Activated T-cell treated with anti-CD3 and anti-CD28 coated beads, Interleukin-2, amount 50 U/mL, for 72 hours (primary cell): Measurements from ENCODE around the gene GIPC3. TPM values are rescaled to one million over a fixed set of nuclear protein-coding genes. Genes with fewer than 3 reads are reported as not detected.
"Not testable (repeated sequence)": the region's sequence is repeated elsewhere in the genome, so short reads cannot be mapped to it uniquely, and the experiment has no call there.

Experiments
- ATAC-seq, 2 donors: fragments of 150-1000 bp; cut with Tn5 transposase; replicated peaks in 1 of 2; 2 replicates each; pipeline ENCODE4 v1.10.0; 2021; ENCODE audit warnings: moderate library complexity in 2 of 2, mild to moderate bottlenecking in 1 of 2
- DNase-seq, 2 donors: peaks; one replicate each; pipeline ENCODE4 v3.0.0; 2021 to 2022; ENCODE audit warnings: mixed read lengths in 1 of 2
- H3K27ac Mint-ChIP-seq: one replicate; pipeline ENCODE4 v1.8.0; 2022; ENCODE audit warnings: mild to moderate bottlenecking, moderate library complexity, mixed read lengths
- H3K27me3 Mint-ChIP-seq: one replicate; pipeline ENCODE4 v1.8.0; 2022; ENCODE audit warnings: low read depth, mixed read lengths
- H3K36me3 Mint-ChIP-seq, 2 donors: one replicate each; pipeline ENCODE4 v1.8.0; 2022; ENCODE audit warnings: mixed read lengths in 2 of 2, mild to moderate bottlenecking in 1 of 2; ENCODE audit not compliant: insufficient read depth in 2 of 2
- H3K4me1 Mint-ChIP-seq: one replicate; pipeline ENCODE4 v1.8.0; 2022; ENCODE audit warnings: low read depth, mixed read lengths
- H3K4me3 Mint-ChIP-seq, 2 donors: one replicate each; pipeline ENCODE4 v1.8.0; 2022; ENCODE audit warnings: mild to moderate bottlenecking in 2 of 2, mixed read lengths in 2 of 2, moderate library complexity in 2 of 2
- H3K9me3 Mint-ChIP-seq, 2 donors: one replicate each; pipeline ENCODE4 v1.8.0; 2022; ENCODE audit warnings: mixed read lengths in 2 of 2
- total RNA-seq, 2 donors: library from RNA; stranded (reverse); gene quantifications; one replicate each; pipeline ENCODE4 v1.2.3, GENCODE V29; 2022

The GIPC3 gene
- total RNA-seq, 2 donors from 2014 or later: 0.65 to 1.1 TPM

DNA sequence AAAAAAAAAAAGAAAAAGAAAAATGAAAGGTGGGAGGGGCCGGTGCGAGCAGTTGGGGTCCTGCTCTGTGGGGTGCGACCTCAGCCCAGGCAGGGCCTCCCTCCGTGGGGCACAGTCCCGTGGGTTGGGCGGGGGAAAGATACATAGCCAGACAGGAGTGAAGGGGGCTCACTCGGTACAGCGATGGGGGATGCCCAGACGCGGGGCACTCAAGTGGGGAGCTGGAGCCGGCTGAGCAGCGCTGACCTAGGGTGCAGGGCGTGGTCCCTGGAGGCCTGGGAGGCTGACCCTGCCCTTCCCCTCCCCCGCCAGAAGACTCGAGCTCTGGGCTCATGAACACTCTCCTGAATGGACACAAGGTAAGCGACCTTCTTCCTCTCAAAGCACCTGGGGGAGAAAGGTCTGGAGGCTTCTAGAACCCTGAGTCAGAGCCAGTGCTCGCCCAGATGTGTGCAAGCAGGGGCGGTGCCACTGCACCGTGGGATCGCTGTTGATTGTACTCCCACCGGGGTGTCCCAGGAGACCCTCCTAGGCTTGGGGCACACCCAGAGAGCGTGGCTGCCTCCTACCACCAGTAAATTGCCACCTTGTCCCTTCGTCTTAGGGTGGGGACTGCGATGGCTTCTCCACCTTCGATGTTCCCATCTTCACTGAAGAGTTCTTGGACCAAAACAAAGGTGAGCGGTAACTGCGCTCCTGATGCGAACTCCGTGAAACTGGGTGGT, 9.2 kb upstream of the GIPC3 start:
- DNase-seq (no peak), ATAC-seq (no peak)
- Mint-ChIP-seq H3K4me3 (no peak overlapping the region), H3K27me3 (no peaks in the 10 kb centered on the region), H3K9me3 (no peaks in the 10 kb centered on the region), H3K27ac (no peak overlapping the region), H3K36me3 (peaks cover 2 to 4% of the 10 kb centered on the region in 2 donors), H3K4me1 (peaks cover 16% of the 10 kb centered on the region)

DNA sequence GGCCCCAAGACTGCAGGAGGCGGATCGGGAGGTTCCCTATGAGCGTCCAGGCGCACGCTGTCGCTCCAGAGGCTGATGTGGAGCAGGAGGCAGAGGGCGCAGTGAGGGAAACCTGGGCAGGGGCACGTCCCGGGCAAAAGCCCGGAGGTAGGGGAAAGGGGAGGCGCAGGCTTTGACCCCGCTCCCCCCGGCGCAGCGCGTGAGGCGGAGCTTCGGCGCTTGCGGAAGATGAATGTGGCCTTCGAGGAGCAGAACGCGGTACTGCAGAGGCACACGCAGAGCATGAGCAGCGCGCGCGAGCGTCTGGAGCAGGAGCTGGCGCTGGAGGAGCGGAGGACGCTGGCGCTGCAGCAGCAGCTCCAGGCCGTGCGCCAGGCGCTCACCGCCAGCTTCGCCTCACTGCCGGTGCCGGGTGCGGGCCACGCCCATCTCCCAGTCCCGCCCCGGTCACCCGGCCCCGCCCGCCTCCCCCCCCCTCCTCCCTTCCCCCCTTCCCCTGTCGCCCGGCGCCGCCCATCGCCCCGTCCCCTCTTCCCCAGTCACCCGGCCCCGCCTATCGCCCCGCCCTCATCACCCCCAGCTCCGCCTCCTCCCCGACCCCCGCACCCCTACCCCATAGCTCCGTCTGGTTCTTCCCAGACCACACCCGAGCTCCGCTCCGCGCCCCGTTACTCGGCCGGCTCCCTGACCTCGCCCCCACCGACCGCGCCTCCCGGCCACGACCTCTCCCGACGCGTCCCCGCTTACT, 8.4 kb upstream of the GIPC3 start:
- ATAC-seq: no peak
- Mint-ChIP-seq H3K4me3 (no peak overlapping the region), H3K36me3 (peaks cover 2 to 4% of the 10 kb centered on the region in 2 donors), H3K27me3 (no peaks in the 10 kb centered on the region), H3K4me1 (peaks cover 10% of the 10 kb centered on the region), H3K9me3 (no peaks in the 10 kb centered on the region), H3K27ac (no peak overlapping the region)
- DNase-seq: no peak

DNA sequence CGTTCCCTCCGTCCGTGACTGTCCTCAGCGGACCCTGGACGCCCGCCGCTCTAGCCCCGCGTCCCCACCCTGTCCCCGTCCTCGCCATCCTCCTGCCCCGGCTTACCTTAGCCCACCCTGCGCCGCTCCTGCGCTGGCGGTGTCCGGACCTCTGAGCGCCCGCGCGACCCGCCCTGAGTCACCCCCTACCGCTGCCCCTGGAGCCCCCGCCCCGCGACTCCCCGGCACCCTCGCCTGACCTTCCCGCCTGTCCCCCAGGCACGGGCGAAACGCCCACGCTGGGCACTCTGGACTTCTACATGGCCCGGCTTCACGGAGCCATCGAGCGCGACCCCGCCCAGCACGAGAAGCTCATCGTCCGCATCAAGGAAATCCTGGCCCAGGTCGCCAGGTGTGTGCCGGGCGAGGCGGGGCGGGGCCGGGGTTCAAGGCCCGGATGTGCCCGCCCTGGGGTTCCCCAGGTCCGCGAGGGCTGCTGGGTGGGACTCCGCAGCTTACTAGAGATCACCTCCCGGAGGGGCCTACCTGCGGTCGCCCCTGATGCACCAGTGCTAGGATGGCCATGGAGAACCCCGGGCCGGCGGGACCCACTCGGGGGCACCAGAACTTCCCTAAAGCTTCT, 7.4 kb upstream of the GIPC3 start:
- ATAC-seq: no peak
- DNase-seq: no peak
- no peak overlapping the region for H3K4me3 Mint-ChIP-seq
- peaks cover 4% of the 10 kb centered on the region for H3K4me1 Mint-ChIP-seq
- no peak overlapping the region for H3K27ac Mint-ChIP-seq
- H3K9me3 Mint-ChIP-seq: no peaks in the 10 kb centered on the region
- H3K36me3 Mint-ChIP-seq: peaks cover 2 to 4% of the 10 kb centered on the region in 2 donors
- no peaks in the 10 kb centered on the region for H3K27me3 Mint-ChIP-seq

DNA sequence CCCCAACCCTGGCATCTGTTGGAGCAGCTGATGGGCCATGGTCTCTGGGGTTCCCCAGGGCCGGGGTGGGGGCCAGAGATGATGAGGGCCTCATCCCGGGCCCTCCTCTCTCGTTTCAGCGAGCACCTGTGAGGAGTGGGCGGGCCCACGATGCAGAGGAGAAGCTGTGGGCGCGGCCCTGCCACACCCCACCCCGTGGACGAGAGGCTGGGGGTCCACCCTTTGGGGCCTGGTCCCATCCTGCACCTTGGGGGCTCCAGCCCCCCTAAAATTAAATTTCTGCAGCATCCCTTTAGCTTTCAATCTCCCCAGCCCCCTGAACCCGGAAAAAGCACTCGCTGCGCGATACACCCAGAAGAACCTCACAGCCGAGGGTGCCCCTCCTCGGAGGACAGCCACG, 6.9 kb upstream of the GIPC3 start:
- Mint-ChIP-seq H3K4me1 (peaks cover 4% of the 10 kb centered on the region), H3K27ac (no peak overlapping the region)

DNA sequence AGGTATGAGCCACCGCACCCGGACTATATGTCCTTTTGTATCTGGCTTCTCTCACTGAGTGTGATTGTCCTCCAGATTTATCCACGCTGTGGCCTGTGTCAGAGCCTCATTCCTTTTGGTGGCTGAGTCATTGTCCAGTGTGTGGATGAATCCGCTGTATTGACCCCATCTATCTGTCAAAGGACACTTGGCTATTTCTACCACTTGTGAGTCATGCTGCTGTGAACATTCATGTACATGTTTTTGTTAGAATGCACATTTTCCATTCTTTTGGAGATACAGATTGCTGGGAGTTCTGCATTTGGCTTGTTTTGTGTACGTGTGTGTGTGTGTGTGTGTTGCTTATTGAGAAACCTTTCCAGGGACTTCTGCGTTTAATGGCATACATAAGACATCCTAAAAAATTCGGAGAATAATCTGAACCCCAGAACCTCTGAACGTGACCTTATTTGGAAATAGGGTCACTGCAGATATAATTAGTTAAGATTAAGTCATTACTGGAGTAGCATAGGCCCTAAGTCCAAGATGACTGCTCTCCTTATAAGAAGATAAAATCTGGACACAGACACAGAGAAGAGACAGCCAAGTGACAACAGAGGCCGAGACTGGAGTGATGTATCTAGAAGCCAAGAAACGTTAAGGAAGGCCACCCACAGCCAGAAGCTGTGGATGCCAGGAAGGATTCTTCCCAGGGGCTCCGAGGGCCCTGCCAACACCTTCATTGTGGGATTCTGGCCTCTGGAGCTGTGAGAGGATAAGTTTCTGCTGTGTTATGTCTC, 4.9 kb upstream of the GIPC3 start:
- H3K4me3 Mint-ChIP-seq: no peak overlapping the region
- DNase-seq (no peak), ATAC-seq (no peak)
- no peaks in the 10 kb centered on the region for H3K4me1 Mint-ChIP-seq
- H3K27ac Mint-ChIP-seq: no peak overlapping the region
- no peaks in the 10 kb centered on the region for H3K27me3 Mint-ChIP-seq
- no peaks in the 10 kb centered on the region for H3K9me3 Mint-ChIP-seq
- peaks cover 0 to 2% of the 10 kb centered on the region in 2 donors for H3K36me3 Mint-ChIP-seq

More for the DNA sequence above, 6.9 kb upstream of the GIPC3 start:
- no peak overlapping the region for H3K4me3 Mint-ChIP-seq
- no peaks in the 10 kb centered on the region for H3K27me3 Mint-ChIP-seq
- DNase-seq: no peak
- H3K9me3 Mint-ChIP-seq: no peaks in the 10 kb centered on the region
- peaks cover 2 to 4% of the 10 kb centered on the region in 2 donors for H3K36me3 Mint-ChIP-seq
- ATAC-seq: no peak

DNA sequence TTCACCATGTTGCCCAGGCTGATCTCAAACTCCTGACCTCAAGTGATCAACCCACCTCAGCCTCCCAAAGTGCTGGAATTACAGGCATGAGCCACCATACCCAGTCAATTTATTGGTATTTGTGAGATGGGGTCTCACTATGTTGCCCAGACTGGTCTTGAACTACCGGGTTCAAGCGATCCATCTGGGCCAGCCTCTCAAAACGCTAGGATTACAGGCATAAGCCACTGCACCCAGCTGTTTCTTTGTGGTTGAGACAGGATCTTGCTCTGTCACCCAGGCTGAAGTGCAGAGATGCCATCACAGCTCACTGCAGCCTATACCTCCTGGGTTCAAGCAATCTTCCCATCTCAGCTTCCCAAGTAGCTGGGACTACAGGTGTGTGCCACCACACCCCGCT, 3.5 kb upstream of the GIPC3 start:
- H3K27me3 Mint-ChIP-seq, DNase-seq: not testable (repeated sequence)

DNA sequence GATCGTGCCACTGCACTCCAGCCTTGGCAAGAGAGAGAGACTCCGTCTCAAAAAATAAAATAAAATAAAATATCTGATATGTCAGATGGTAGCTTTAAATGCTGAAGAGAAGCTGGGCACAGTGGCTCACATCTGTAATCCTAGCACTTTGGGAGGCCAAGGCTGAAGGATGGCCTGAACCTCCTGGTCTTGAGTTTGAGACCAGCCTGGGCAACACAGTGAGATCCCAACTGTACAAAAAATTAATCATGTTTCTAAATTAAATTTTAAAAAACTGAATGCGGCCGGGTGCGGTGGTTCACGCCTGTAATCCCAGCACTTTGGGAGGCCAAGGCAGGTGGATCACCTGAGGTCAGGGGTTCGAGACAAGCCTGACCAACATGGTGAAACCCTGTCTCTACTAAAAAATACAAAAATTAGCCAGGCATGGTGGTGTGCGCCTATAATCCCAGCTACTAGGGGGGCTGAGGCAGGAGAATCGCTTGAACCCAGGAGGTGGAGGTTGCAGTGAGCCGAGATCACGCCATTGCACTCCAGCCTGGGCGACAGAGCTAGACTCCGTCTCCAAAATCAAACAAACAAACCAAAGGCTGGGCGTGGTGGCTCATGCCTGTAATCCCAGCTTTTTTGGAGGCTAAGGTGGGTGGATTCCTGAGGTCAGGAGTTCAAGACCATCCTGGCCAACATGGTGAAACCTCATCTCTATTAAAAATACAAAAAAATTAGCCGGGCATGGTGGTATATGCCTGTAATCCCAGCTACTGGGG, 1.1 kb upstream of the GIPC3 start:
- H3K4me1 Mint-ChIP-seq, ATAC-seq, DNase-seq, H3K27me3 Mint-ChIP-seq, H3K9me3 Mint-ChIP-seq, H3K36me3 Mint-ChIP-seq, H3K27ac Mint-ChIP-seq: not testable (repeated sequence)
- H3K4me3 Mint-ChIP-seq: peak overlapping the region in 1 of 2 donors; percentile 29

More for the DNA sequence above, 3.5 kb upstream of the GIPC3 start:
- not testable (repeated sequence) for H3K4me1 Mint-ChIP-seq, H3K4me3 Mint-ChIP-seq, H3K9me3 Mint-ChIP-seq, ATAC-seq, H3K27ac Mint-ChIP-seq, H3K36me3 Mint-ChIP-seq

DNA sequence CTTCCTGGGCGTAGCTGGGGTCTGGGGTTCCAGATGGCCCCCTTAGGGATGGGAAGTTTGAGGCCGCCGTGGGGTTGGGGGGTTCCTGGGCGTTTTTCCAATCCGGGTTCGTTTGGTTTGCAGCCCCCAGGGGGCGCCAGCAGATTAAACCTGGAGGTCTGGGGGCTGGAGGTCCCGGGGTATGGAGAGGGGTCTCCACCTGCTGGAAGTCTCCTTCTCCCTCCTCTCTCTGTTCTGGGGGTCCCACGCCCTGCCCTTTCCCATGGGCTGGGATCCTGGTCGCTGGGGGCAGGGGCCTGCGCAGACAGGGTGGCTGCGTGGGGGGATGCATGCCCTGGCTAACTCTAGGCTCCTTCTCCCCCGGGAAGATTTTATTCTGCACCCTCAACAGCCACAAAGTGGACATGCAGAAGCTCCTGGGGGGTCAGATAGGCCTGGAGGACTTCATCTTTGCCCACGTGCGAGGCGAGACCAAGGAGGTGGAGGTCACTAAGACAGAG, 899 bp downstream of the GIPC3 start:
- peak overlapping the region; percentile 32 to 60 for H3K4me3 Mint-ChIP-seq
- no peaks in the 10 kb centered on the region for H3K4me1 Mint-ChIP-seq
- ATAC-seq (peak; percentile 39 to 47), DNase-seq (peak; percentile 46 to 55)
- H3K27ac Mint-ChIP-seq: no peak overlapping the region
- H3K27me3 Mint-ChIP-seq: no peaks in the 10 kb centered on the region
- H3K9me3 Mint-ChIP-seq: no peaks in the 10 kb centered on the region
- H3K36me3 Mint-ChIP-seq: no peaks in the 10 kb centered on the region

DNA sequence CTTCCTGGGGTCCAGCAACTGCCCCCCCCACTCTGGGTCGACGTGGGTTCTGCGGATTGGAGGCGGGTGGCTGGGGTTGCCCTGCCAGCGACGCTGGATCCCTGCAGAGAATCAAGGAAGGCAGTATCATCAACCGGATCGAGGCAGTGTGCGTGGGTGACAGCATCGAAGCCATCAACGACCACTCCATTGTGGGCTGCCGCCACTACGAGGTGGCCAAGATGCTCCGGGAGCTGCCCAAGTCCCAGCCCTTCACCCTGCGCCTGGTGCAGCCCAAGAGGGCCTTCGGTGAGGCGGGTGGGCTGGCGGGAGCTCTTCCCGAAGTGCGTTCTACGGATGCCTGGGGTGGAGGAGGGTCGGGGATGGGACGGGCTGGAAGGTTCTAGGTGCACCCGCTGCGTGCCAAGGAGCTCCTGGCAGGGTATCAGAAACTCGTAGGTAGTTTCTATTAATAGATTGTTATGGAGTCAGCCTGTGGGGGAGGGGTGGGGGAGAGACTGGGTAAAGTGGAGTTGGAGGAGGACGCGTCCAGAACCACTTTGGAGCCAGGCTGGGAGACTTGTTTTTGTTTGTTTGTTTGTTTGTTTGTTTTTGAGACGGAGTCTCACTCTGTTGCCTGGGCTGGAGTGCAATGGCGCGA, 1.5 kb downstream of the GIPC3 start:
- Mint-ChIP-seq H3K4me1 (no peaks in the 10 kb centered on the region), H3K27me3 (no peaks in the 10 kb centered on the region), H3K27ac (no peak overlapping the region), H3K36me3 (no peaks in the 10 kb centered on the region), H3K4me3 (no peak overlapping the region), H3K9me3 (no peaks in the 10 kb centered on the region)
- ATAC-seq (no peak), DNase-seq (no peak)

DNA sequence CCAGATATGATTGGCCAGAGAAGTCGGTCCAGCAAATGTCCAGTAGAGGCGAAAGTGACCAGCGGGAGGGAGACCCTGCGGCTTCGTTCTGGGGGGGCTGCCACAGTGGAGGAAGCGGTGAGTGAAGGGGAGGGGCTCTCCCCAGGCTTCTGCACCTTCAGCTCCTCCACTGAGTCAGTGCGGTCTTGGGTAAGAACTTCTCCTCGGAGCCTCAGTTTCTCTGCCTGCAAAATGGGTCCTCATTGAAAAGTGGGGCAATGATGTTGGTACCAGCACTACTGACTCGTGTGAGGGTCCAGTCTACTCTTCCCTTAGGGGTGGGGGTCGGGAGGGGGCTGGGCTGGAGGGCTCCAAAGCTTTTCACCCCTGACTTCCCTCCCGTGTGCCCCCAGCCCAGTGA, 4.2 kb downstream of the GIPC3 start:
- no peak overlapping the region for H3K27ac Mint-ChIP-seq
- ATAC-seq: no peak
- H3K36me3 Mint-ChIP-seq: no peaks in the 10 kb centered on the region
- no peaks in the 10 kb centered on the region for H3K4me1 Mint-ChIP-seq
- no peaks in the 10 kb centered on the region for H3K9me3 Mint-ChIP-seq
- no peak for DNase-seq
- H3K4me3 Mint-ChIP-seq: no peak overlapping the region
- H3K27me3 Mint-ChIP-seq: no peaks in the 10 kb centered on the region

DNA sequence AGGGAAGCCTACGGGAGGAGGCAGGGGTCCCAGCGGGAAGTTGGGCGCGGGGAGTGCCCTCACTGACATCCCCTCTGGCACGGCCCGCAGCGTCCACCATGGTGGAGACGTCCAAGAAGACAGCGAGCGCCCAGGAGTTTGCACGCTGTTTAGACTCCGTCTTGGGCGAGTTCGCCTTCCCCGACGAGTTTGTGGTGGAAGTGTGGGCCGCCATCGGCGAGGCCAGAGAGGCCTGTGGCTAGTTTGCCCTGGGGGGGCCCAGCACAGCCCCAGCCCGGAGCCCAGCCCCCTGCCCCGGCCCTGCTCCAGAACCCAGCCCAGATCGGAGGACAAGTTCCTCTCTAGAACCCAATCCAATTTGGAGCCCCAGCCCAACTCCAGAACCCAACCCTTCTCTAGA, 4.7 kb downstream of the GIPC3 start:
- H3K4me1 Mint-ChIP-seq: no peaks in the 10 kb centered on the region
- ATAC-seq (no peak), DNase-seq (no peak)
- H3K36me3 Mint-ChIP-seq: no peaks in the 10 kb centered on the region
- no peak overlapping the region for H3K27ac Mint-ChIP-seq
- no peak overlapping the region for H3K4me3 Mint-ChIP-seq
- no peaks in the 10 kb centered on the region for H3K9me3 Mint-ChIP-seq
- no peaks in the 10 kb centered on the region for H3K27me3 Mint-ChIP-seq
